Ishikawa (cell line): ENCODE measurements around the gene CHST15.

Experiments used
- CEBPB ChIP-seq: IDR thresholded peaks from 2 replicates; pipeline ENCODE4 v1.6.1; 2012
- CREB1 ChIP-seq: IDR thresholded peaks from 2 replicates; pipeline ENCODE4 v1.6.1; 2012; ENCODE audit warnings: low read depth
- EGR1 ChIP-seq: IDR thresholded peaks from 2 replicates; pipeline ENCODE4 v1.6.1; 2012
- EP300 ChIP-seq: IDR thresholded peaks from 2 replicates; pipeline ENCODE4 v1.6.1; 2012; ENCODE audit warnings: borderline replicate concordance
- MAX ChIP-seq: IDR thresholded peaks from 2 replicates; pipeline ENCODE4 v1.6.1; 2012
- RAD21 ChIP-seq: IDR thresholded peaks from 2 replicates; pipeline ENCODE4 v1.6.1; 2012; ENCODE audit warnings: low read depth
- TAF1 ChIP-seq: IDR thresholded peaks from 2 replicates; pipeline ENCODE4 v1.6.1; 2012; ENCODE audit warnings: low read depth, mild to moderate bottlenecking
- USF1 ChIP-seq: IDR thresholded peaks from 2 replicates; pipeline ENCODE4 v1.6.1; 2012
- YY1 ChIP-seq: IDR thresholded peaks from 2 replicates; pipeline ENCODE4 v1.6.1; 2012; ENCODE audit warnings: low read depth
- ZBTB7A ChIP-seq: IDR thresholded peaks from 2 replicates; pipeline ENCODE4 v1.6.1; 2012; ENCODE audit warnings: low read depth
- TF ChIP-seq, protein P1 (sequence below): IDR thresholded peaks from 2 replicates; pipeline ENCODE4 v1.6.1; 2012; ENCODE audit warnings: low read depth, mild to moderate bottlenecking

DNA sequence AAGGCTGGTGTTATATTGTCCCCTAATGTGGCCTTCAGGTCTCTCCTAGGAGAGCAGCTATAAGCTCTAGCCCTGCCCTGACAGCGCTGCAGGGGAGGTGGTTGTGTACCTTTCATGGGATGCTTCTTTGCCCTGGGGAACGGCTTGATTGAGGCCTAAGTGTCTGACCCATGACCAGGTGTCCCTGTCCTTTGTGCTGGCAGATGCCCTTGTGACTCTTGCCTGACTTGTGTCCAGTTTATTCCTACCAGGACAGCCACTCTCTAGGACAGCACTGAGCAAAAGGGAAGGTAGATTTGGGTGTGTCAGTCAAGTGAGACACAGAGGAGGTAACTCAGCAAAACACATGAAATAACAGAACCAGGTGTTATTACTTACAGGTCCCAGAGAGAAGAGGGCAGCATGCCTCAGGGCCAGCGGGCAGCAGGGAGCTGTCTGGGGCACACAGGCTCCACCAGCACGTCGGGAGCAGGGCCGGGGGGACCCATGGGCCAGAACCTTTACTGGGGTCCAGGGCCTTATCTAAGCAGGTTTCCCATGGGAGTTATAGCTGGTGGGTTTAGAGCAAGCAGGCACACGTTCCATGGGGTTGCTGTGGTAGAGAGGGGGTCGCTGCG, 10.7 kb upstream of the CHST15 start:
- TF ChIP-seq TAF1 (no peak), USF1 (no peak), MAX (no peak), EP300 (no peak), RAD21 (no peak), YY1 (no peak), ZBTB7A (no peak), CEBPB (no peak), EGR1 (no peak), CREB1 (no peak)
- TF ChIP-seq, protein P1, sequence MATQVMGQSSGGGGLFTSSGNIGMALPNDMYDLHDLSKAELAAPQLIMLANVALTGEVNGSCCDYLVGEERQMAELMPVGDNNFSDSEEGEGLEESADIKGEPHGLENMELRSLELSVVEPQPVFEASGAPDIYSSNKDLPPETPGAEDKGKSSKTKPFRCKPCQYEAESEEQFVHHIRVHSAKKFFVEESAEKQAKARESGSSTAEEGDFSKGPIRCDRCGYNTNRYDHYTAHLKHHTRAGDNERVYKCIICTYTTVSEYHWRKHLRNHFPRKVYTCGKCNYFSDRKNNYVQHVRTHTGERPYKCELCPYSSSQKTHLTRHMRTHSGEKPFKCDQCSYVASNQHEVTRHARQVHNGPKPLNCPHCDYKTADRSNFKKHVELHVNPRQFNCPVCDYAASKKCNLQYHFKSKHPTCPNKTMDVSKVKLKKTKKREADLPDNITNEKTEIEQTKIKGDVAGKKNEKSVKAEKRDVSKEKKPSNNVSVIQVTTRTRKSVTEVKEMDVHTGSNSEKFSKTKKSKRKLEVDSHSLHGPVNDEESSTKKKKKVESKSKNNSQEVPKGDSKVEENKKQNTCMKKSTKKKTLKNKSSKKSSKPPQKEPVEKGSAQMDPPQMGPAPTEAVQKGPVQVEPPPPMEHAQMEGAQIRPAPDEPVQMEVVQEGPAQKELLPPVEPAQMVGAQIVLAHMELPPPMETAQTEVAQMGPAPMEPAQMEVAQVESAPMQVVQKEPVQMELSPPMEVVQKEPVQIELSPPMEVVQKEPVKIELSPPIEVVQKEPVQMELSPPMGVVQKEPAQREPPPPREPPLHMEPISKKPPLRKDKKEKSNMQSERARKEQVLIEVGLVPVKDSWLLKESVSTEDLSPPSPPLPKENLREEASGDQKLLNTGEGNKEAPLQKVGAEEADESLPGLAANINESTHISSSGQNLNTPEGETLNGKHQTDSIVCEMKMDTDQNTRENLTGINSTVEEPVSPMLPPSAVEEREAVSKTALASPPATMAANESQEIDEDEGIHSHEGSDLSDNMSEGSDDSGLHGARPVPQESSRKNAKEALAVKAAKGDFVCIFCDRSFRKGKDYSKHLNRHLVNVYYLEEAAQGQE = peak; percentile 51
